ENCODE results near the gene ENTHD1. TPM values are rescaled to one million over a fixed set of nuclear protein-coding genes. Genes with fewer than 3 reads are reported as not detected.

Gene ENTHD1
- total and polyA plus RNA-seq, 2 donors (not counting 3 experiments of a cell fraction or from before 2014, with no cell fraction given), result not detected

- ChIA-PET CTCF (no interaction called here), POLR2A (no interaction called here)
- Histone ChIP-seq H4K20me1 (replicated peaks; ENCODE audit: control insufficient read depth, extremely low read depth, insufficient read depth, low read length) (no peaks in the 10 kb centered on the region), H3K9me1 (replicated peaks; ENCODE audit: control insufficient read depth, extremely low read depth, insufficient read depth, low read length) (no peaks in the 10 kb centered on the region), H3K79me2 (ENCODE audit: control insufficient read depth, insufficient read depth, low read length) (no peaks in the 10 kb centered on the region), H3K27ac (ENCODE audit: insufficient read depth, low read depth, low read length) (no peak overlapping the region), H3K9me3 (replicated peaks; ENCODE audit: control insufficient read depth, insufficient read depth, low read length) (no peaks in the 10 kb centered on the region), H3K4me2 (ENCODE audit: insufficient read depth, low read length) (no peak overlapping the region), H3K4me1 (ENCODE audit: control insufficient read depth, extremely low read depth, insufficient read depth, low read length) (no peaks in the 10 kb centered on the region), H3K36me3 (ENCODE audit: control insufficient read depth in 2 of 2, extremely low read depth in 1 of 2, insufficient read depth in 2 of 2, low read length in 2 of 2) (no peaks in the 10 kb centered on the region), H3K4me3 (replicated peaks in 1 of 3; ENCODE audit: insufficient read depth in 1 of 3, low read depth in 1 of 3, low read length in 3 of 3) (no peak overlapping the region), H3K27me3 (ENCODE audit: control insufficient read depth in 2 of 2, insufficient read depth in 2 of 2, low read length in 2 of 2) (peaks cover 9 to 15% of the 10 kb centered on the region in 2 experiments), H2AFZ (ENCODE audit: low read depth, low read length) (no peak overlapping the region), H3K9ac (replicated peaks; ENCODE audit: extremely low read depth, insufficient read depth, low read length) (no peak overlapping the region)
- no TSS peak for BruUV-seq (replicated peaks)
- DNase-seq (ENCODE audit: low read depth, low spot score), result no peak
- intact Hi-C loops (cut with micrococcal nuclease), result no loop called here
- dilution Hi-C loops (cut with MboI; ENCODE audit: extremely low pct_ligation_motif_present, low sequenced_read_pairs), result no loop called here
- no peak for FAIRE-seq
- TF ChIP-seq FOS (IDR thresholded peaks at IDR 0.05; ENCODE audit: borderline replicate concordance, insufficient read depth, low read length) (no peak), EZH2 (IDR thresholded peaks at IDR 0.05; ENCODE audit: borderline replicate concordance, low read depth, low read length, severe bottlenecking) (no peak), GATA2 (IDR thresholded peaks at IDR 0.05; ENCODE audit: insufficient read depth, insufficient read length, low read depth, low read length) (no peak), POLR2AphosphoS5 (IDR thresholded peaks at IDR 0.05; ENCODE audit: insufficient read depth, low read depth, low read length) (no peak), MYC (IDR thresholded peaks at IDR 0.05; ENCODE audit: low read depth, low read length) (no peak), POLR2A (IDR thresholded peaks at IDR 0.05; ENCODE audit: low read depth, low read length) (no peak)
- TF ChIP-seq, protein P1, sequence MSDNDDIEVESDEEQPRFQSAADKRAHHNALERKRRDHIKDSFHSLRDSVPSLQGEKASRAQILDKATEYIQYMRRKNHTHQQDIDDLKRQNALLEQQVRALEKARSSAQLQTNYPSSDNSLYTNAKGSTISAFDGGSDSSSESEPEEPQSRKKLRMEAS (IDR thresholded peaks at IDR 0.05; ENCODE audit: insufficient read depth, insufficient read length), result no peak
Measured at GRCh38 chr22:39907605-39908097, 14.1 kb upstream of the ENTHD1 start.

GRCh38 chr22:39907047-39907446 lies 13.5 kb upstream of the ENTHD1 start:
- CTCF ChIA-PET, result no interaction called here
- TF ChIP-seq, protein P1 (IDR thresholded peaks at IDR 0.05; ENCODE audit: insufficient read depth, insufficient read length), result no peak
- no peak for TF ChIP-seq POLR2AphosphoS5 (IDR thresholded peaks at IDR 0.05; ENCODE audit: insufficient read depth, low read depth, low read length)
- TF ChIP-seq POLR2A (IDR thresholded peaks at IDR 0.05; ENCODE audit: low read depth, low read length), result no peak
- no peak for TF ChIP-seq GATA2 (IDR thresholded peaks at IDR 0.05; ENCODE audit: insufficient read depth, insufficient read length, low read depth, low read length)
- TF ChIP-seq MYC (IDR thresholded peaks at IDR 0.05; ENCODE audit: low read depth, low read length), result no peak
- no peak for TF ChIP-seq CTCF (IDR thresholded peaks at IDR 0.05; ENCODE audit: extremely low read depth in 1 of 2, insufficient read depth in 1 of 2, low read depth in 1 of 2, low read length in 2 of 2)
- no peak for TF ChIP-seq FOS (IDR thresholded peaks at IDR 0.05; ENCODE audit: borderline replicate concordance, insufficient read depth, low read length)
- TF ChIP-seq JUN (IDR thresholded peaks at IDR 0.05; ENCODE audit: borderline replicate concordance, insufficient read depth, insufficient read length, low read depth), result no peak
- TF ChIP-seq EZH2 (IDR thresholded peaks at IDR 0.05; ENCODE audit: borderline replicate concordance, low read depth, low read length, severe bottlenecking), result no peak
- Histone ChIP-seq H3K9me1 (replicated peaks; ENCODE audit: control insufficient read depth, extremely low read depth, insufficient read depth, low read length) (no peaks in the 10 kb centered on the region), H3K4me1 (ENCODE audit: control insufficient read depth, extremely low read depth, insufficient read depth, low read length) (no peaks in the 10 kb centered on the region), H3K79me2 (ENCODE audit: control insufficient read depth, insufficient read depth, low read length) (no peaks in the 10 kb centered on the region), H3K9me3 (replicated peaks; ENCODE audit: control insufficient read depth, insufficient read depth, low read length) (no peaks in the 10 kb centered on the region), H3K4me3 (replicated peaks in 1 of 3; ENCODE audit: insufficient read depth in 1 of 3, low read depth in 1 of 3, low read length in 3 of 3) (no peak overlapping the region), H3K36me3 (ENCODE audit: control insufficient read depth in 2 of 2, extremely low read depth in 1 of 2, insufficient read depth in 2 of 2, low read length in 2 of 2) (no peaks in the 10 kb centered on the region), H3K4me2 (ENCODE audit: insufficient read depth, low read length) (no peak overlapping the region), H4K20me1 (replicated peaks; ENCODE audit: control insufficient read depth, extremely low read depth, insufficient read depth, low read length) (no peaks in the 10 kb centered on the region), H3K9ac (replicated peaks; ENCODE audit: extremely low read depth, insufficient read depth, low read length) (no peak overlapping the region), H3K27me3 (ENCODE audit: control insufficient read depth in 2 of 2, insufficient read depth in 2 of 2, low read length in 2 of 2) (peaks cover 7 to 16% of the 10 kb centered on the region in 2 experiments), H3K27ac (ENCODE audit: insufficient read depth, low read depth, low read length) (no peak overlapping the region), H2AFZ (ENCODE audit: low read depth, low read length) (no peak overlapping the region)
- no TSS peak for BruUV-seq (replicated peaks)
- intact Hi-C loops (cut with micrococcal nuclease) (no loop called here), dilution Hi-C loops (cut with MboI; ENCODE audit: extremely low pct_ligation_motif_present, low sequenced_read_pairs) (no loop called here)
- DNase-seq (ENCODE audit: low read depth, low spot score), result no peak
- POLR2A ChIA-PET, result no interaction called here
- no peak for FAIRE-seq
